Endothelial cell of umbilical vein (primary cell): ENCODE data around the gene CDCP1. TPM values are rescaled to one million over a fixed set of nuclear protein-coding genes. Genes with fewer than 3 reads are reported as not detected.

Source experiments
- BruUV-seq: library from RNA; stranded (reverse); fragments of 400-500 nt; replicated peaks from 2 replicates; lab custom pipeline; 2021; lab: Mats Ljungman, UMichigan
- CTCF ChIA-PET: fragments of 300-600, 350-600 bp; sonication (Branson Sonifier 250); formaldehyde crosslinking; loops from one replicate; lab custom pipeline; 2021; ENCODE audit warnings: antibody characterized with exemption, inconsistent platforms; lab: Charles Lee
- POLR2A ChIA-PET: fragments of 300-600, 350-600 bp; sonication (Branson Sonifier 250); formaldehyde crosslinking; loops from one replicate; lab custom pipeline; 2021; ENCODE audit warnings: antibody characterized with exemption, inconsistent platforms; lab: Charles Lee
- DNase-seq: peaks from one replicate; pipeline ENCODE4 v3.0.0-alpha.2; 2011; ENCODE audit warnings: low read depth, low spot score
- FAIRE-seq: peaks from 2 replicates; lab custom pipeline; 2011; peaks lifted over from hg19 to GRCh38; lab: Jason Lieb, UNC
- H2AFZ ChIP-seq: 2 replicates; pipeline ENCODE4 v1.6.0; 2012; ENCODE audit warnings: low read depth, low read length, control low read depth, inconsistent platforms
- H3K27ac ChIP-seq: 2 replicates; pipeline ENCODE4 v1.5.1; 2011; ENCODE audit warnings: low read depth, mild to moderate bottlenecking, control low read depth, low read length, moderate library complexity; ENCODE audit not compliant: insufficient read depth
- H3K27me3 ChIP-seq, 2 experiments: 2 replicates each; pipeline versions ENCODE4 v1.6.0 to v1.6.1; 2011; ENCODE audit warnings: low read length in 2 of 2, mixed read lengths in 1 of 2; ENCODE audit not compliant: control insufficient read depth in 2 of 2, insufficient read depth in 2 of 2
- H3K36me3 ChIP-seq, 2 experiments: 2 replicates in 1 of 2; 3 replicates in 1 of 2; pipeline ENCODE4 v1.5.1; 2011; ENCODE audit warnings: low read length in 2 of 2, mild to moderate bottlenecking in 1 of 2, moderate library complexity in 1 of 2; ENCODE audit not compliant: control insufficient read depth in 2 of 2, insufficient read depth in 2 of 2; ENCODE audit errors: extremely low read depth in 1 of 2
- H3K4me1 ChIP-seq: 3 replicates; pipeline ENCODE4 v1.5.1; 2011; ENCODE audit warnings: mild to moderate bottlenecking, low read length; ENCODE audit not compliant: control insufficient read depth, insufficient read depth; ENCODE audit errors: extremely low read depth
- H3K4me2 ChIP-seq: 2 replicates; pipeline ENCODE4 v1.6.1; 2011; ENCODE audit warnings: low read length, control low read depth, mixed read lengths; ENCODE audit not compliant: insufficient read depth
- H3K4me3 ChIP-seq, 3 experiments: fragments of 200-600 bp in 1 of 3; sonication (generic), shearing (Covaris generic) in 1 of 3; replicated peaks in 1 of 3; 2 replicates each; pipeline ENCODE4 v1.5.1; 2011 to 2016; ENCODE audit warnings: control low read depth in 3 of 3, low read length in 3 of 3, mild to moderate bottlenecking in 2 of 3, inconsistent platforms in 1 of 3, low read depth in 1 of 3, moderate library complexity in 1 of 3; ENCODE audit not compliant: insufficient read depth in 1 of 3
- H3K79me2 ChIP-seq: 2 replicates; pipeline ENCODE4 v1.6.0; 2012; ENCODE audit warnings: low read length, inconsistent platforms; ENCODE audit not compliant: control insufficient read depth, insufficient read depth
- H3K9ac ChIP-seq: replicated peaks from 2 replicates; pipeline ENCODE3; 2011; ENCODE audit warnings: low read length, control low read depth; ENCODE audit not compliant: insufficient read depth; ENCODE audit errors: extremely low read depth
- H3K9me1 ChIP-seq: replicated peaks from 3 replicates; pipeline ENCODE4 v1.6.0; 2011; ENCODE audit warnings: mild to moderate bottlenecking, low read length; ENCODE audit not compliant: control insufficient read depth, insufficient read depth; ENCODE audit errors: extremely low read depth
- H3K9me3 ChIP-seq: replicated peaks from 2 replicates; pipeline ENCODE4 v1.5.1; 2012; ENCODE audit warnings: low read length, inconsistent platforms; ENCODE audit not compliant: control insufficient read depth, insufficient read depth
- H4K20me1 ChIP-seq: replicated peaks from 2 replicates; pipeline ENCODE3; 2011; ENCODE audit warnings: mild to moderate bottlenecking, low read length; ENCODE audit not compliant: control insufficient read depth, insufficient read depth; ENCODE audit errors: extremely low read depth
- CTCF ChIP-seq, 2 donors: IDR thresholded peaks; 1 replicate in 1 of 2; 2 replicates in 1 of 2; pipeline ENCODE4 v1.5.1; 2011; ENCODE audit warnings: low read length in 2 of 2, mild to moderate bottlenecking in 2 of 2, moderate library complexity in 2 of 2, control low read depth in 1 of 2, inconsistent platforms in 1 of 2, low read depth in 1 of 2; ENCODE audit not compliant: insufficient read depth in 1 of 2; ENCODE audit errors: extremely low read depth in 1 of 2
- EZH2 ChIP-seq: IDR thresholded peaks from 2 replicates; pipeline ENCODE4 v1.6.1; 2012; ENCODE audit warnings: borderline replicate concordance, low read depth, mild to moderate bottlenecking, moderate library complexity, low read length, inconsistent platforms; ENCODE audit not compliant: severe bottlenecking
- FOS ChIP-seq: IDR thresholded peaks from 2 replicates; pipeline ENCODE4 v1.6.1; 2011; ENCODE audit warnings: mild to moderate bottlenecking, low read length, moderate library complexity, borderline replicate concordance; ENCODE audit not compliant: insufficient read depth
- GATA2 ChIP-seq: IDR thresholded peaks from 2 replicates; pipeline ENCODE4 v1.7.0; 2011; ENCODE audit warnings: low read depth, mild to moderate bottlenecking, moderate library complexity, mixed read lengths, low read length; ENCODE audit not compliant: insufficient read length, insufficient read depth
- JUN ChIP-seq: IDR thresholded peaks from 2 replicates; pipeline ENCODE4 v1.6.1; 2011; ENCODE audit warnings: borderline replicate concordance, low read depth; ENCODE audit not compliant: insufficient read length, insufficient read depth
- MAX ChIP-seq: IDR thresholded peaks from 2 replicates; pipeline ENCODE4 v1.6.1; 2011; ENCODE audit not compliant: insufficient read depth, insufficient read length
- MYC ChIP-seq: IDR thresholded peaks from one replicate; pipeline ENCODE4 v1.6.1; 2011; ENCODE audit warnings: mild to moderate bottlenecking, low read depth, low read length
- POLR2A ChIP-seq: IDR thresholded peaks from 2 replicates; pipeline ENCODE4 v1.6.1; 2012; ENCODE audit warnings: low read depth, mild to moderate bottlenecking, control low read depth, low read length
- POLR2AphosphoS5 ChIP-seq: IDR thresholded peaks from 2 replicates; pipeline ENCODE4 v1.6.1; 2012; ENCODE audit warnings: low read depth, mild to moderate bottlenecking, control low read depth, low read length, moderate library complexity; ENCODE audit not compliant: insufficient read depth
- dilution Hi-C: fragments of 300-500 bp; cut with MboI; formaldehyde crosslinking; loops from one replicate; pipeline ENCODE4 v1.15.0; 2019; ENCODE audit warnings: low sequenced_read_pairs; ENCODE audit not compliant: extremely low pct_ligation_motif_present
- intact Hi-C: fragments of 100-400 bp; cut with micrococcal nuclease; formaldehyde crosslinking; loops from one replicate; pipeline ENCODE4 v1.10.0; 2022
- polyA plus RNA-seq, 4 experiments: library from polyadenylated mRNA; depleted of rRNA in 3 of 4; stranded (reverse) in 3 of 4; unstranded in 1 of 4; fragments of >200 nt; gene quantifications; 2 replicates each; pipeline versions ENCODE4 v1.2.1 to v1.2.3, GENCODE V29; 2011 to 2012; ENCODE audit warnings: missing spikeins in 1 of 4
- total RNA-seq: library from RNA; stranded (reverse); gene quantifications from 2 replicates; pipeline ENCODE4 v1.2.3, GENCODE V29; 2021

Gene CDCP1
- total and polyA plus RNA-seq, 2 donors (not counting 3 experiments of a cell fraction or from before 2014, with no cell fraction given): 0.01 to 0.22 TPM

- no peak overlapping the region for H3K27ac ChIP-seq
- intact Hi-C loops (no loop called here), dilution Hi-C loops (no loop called here)
- no peak overlapping the region for H2AFZ ChIP-seq
- DNase-seq (no peak), FAIRE-seq (no peak)
- no peaks in the 10 kb centered on the region for H3K9me1 ChIP-seq
- no peaks in the 10 kb centered on the region for H3K36me3 ChIP-seq
- peaks cover 14% of the 10 kb centered on the region for H3K4me1 ChIP-seq
- no peak overlapping the region for H3K4me3 ChIP-seq
- no peak overlapping the region for H3K4me2 ChIP-seq
- no peaks in the 10 kb centered on the region for H3K9me3 ChIP-seq
- H3K79me2 ChIP-seq: no peaks in the 10 kb centered on the region
- ChIA-PET CTCF (no interaction called here), POLR2A (no interaction called here)
- no peak overlapping the region for H3K9ac ChIP-seq
- TF ChIP-seq EZH2: no peak
- TF ChIP-seq GATA2: no peak
- no peak for TF ChIP-seq POLR2AphosphoS5
- no peak for TF ChIP-seq POLR2A
- TF ChIP-seq FOS: no peak
- no peak for TF ChIP-seq MAX
- TF ChIP-seq MYC: no peak
- TF ChIP-seq JUN: no peak
- TF ChIP-seq CTCF (IDR thresholded peaks at IDR 0.05; ENCODE audit: extremely low read depth in 1 of 2, insufficient read depth in 1 of 2, low read depth in 1 of 2, low read length in 2 of 2): no peak
- no peaks in the 10 kb centered on the region for H4K20me1 ChIP-seq
- BruUV-seq: no TSS peak
- H3K27me3 ChIP-seq: no peaks in the 10 kb centered on the region
Measured at GRCh38 chr3:45125550-45126026, 20.6 kb downstream of the CDCP1 start.
